HCT116 (cell line): ENCODE data around the gene C11orf52. TPM values are rescaled to one million over a fixed set of nuclear protein-coding genes. Genes with fewer than 3 reads are reported as not detected.

Experiments used
- ATAC-seq: fragments of 200-7000 bp; cut with Tn5 transposase; 2 replicates; pipeline ENCODE4 v1.9.1; 2020; ENCODE audit warnings: mild to moderate bottlenecking, moderate library complexity
- BruUV-seq: library from RNA; stranded (reverse); fragments of 400-500 nt; replicated peaks from 2 replicates; lab custom pipeline; 2021; lab: Mats Ljungman, UMichigan
- CTCF ChIA-PET: fragments of 300-600 bp; sonication (Branson Sonifier 250); formaldehyde crosslinking; loops from one replicate; lab custom pipeline; 2021; ENCODE audit warnings: antibody characterized with exemption; lab: Charles Lee
- POLR2A ChIA-PET: fragments of 300-600, 350-600 bp; sonication (Branson Sonifier 250); formaldehyde crosslinking; loops from one replicate; lab custom pipeline; 2021; ENCODE audit warnings: antibody characterized with exemption; lab: Charles Lee
- RAD21 ChIA-PET, 2 experiments: fragments of 300-600 bp; sonication (Branson Sonifier 250); formaldehyde crosslinking; loops; one replicate each; lab custom pipeline; 2023; ENCODE audit warnings: low total read pairs in 2 of 2; ENCODE audit not compliant: uncharacterized antibody in 2 of 2, unreplicated experiment in 2 of 2, low non-redundant PET in 1 of 2; lab: Charles Lee
- DNase-seq: peaks from one replicate; pipeline ENCODE4 v3.0.0-alpha.2; 2010; ENCODE audit warnings: low read depth, low spot score
- H2AFZ ChIP-seq: fragments of 200-600 bp; shearing (Covaris generic), sonication (generic); 2 replicates; pipeline ENCODE4 v1.6.1; 2017; ENCODE audit warnings: low read depth, mixed run types, mixed read lengths, antibody characterized with exemption, low read length; ENCODE audit not compliant: poor library complexity, severe bottlenecking
- H3K27ac ChIP-seq: 2 replicates; pipeline ENCODE4 v1.5.1; 2012; ENCODE audit warnings: low read depth, low read length
- H3K27me3 ChIP-seq: fragments of 200-600 bp; sonication (generic); 2 replicates; pipeline ENCODE4 v1.6.1; 2016; ENCODE audit warnings: mixed run types, low read length, mixed read lengths; ENCODE audit not compliant: insufficient read depth
- H3K36me3 ChIP-seq, 2 experiments: fragments of 200-500 bp in 1 of 2; fragments of 200-600 bp in 1 of 2; sonication (Bioruptor generic) in 1 of 2; sonication (generic) in 1 of 2; 2 replicates each; pipeline versions ENCODE4 v1.5.1 to v1.6.1; 2014 to 2016; ENCODE audit warnings: low read length in 2 of 2, inconsistent platforms in 1 of 2, mixed read lengths in 1 of 2, mixed run types in 1 of 2; ENCODE audit not compliant: insufficient read depth in 2 of 2, control insufficient read depth in 1 of 2
- H3K4me1 ChIP-seq, 2 experiments: fragments of 200-600 bp in 1 of 2; sonication (generic) in 1 of 2; 2 replicates each; pipeline versions ENCODE4 v1.5.1 to v1.6.1; 2012 to 2017; ENCODE audit warnings: low read length in 2 of 2, inconsistent platforms in 1 of 2, mild to moderate bottlenecking in 1 of 2, mixed read lengths in 1 of 2, mixed run types in 1 of 2, moderate library complexity in 1 of 2; ENCODE audit not compliant: insufficient read depth in 2 of 2, control insufficient read depth in 1 of 2
- H3K4me2 ChIP-seq: fragments of 200-600 bp; sonication (generic); 2 replicates; pipeline ENCODE4 v1.6.1; 2017; ENCODE audit warnings: mixed run types, low read length, mixed read lengths
- H3K4me3 ChIP-seq, 2 experiments: fragments of 200-600 bp in 1 of 2; sonication (generic) in 1 of 2; replicated peaks in 1 of 2; 2 replicates each; pipeline ENCODE4 v1.5.1; 2011 to 2016; ENCODE audit warnings: low read length in 2 of 2, control low read depth in 1 of 2, low read depth in 1 of 2, mild to moderate bottlenecking in 1 of 2, mixed read lengths in 1 of 2, mixed run types in 1 of 2
- H3K79me2 ChIP-seq: fragments of 200-600 bp; sonication (generic); 2 replicates; pipeline ENCODE4 v1.6.1; 2017; ENCODE audit warnings: mild to moderate bottlenecking, mixed run types, low read length, moderate library complexity, mixed read lengths; ENCODE audit not compliant: insufficient read depth
- H3K9ac ChIP-seq: fragments of 200-600 bp; sonication (generic); 2 replicates; pipeline ENCODE4 v1.6.1; 2016; ENCODE audit warnings: low read length, mixed read lengths
- H3K9me2 ChIP-seq: fragments of 200-600 bp; sonication (generic), shearing (Covaris generic); 2 replicates; pipeline ENCODE4 v1.6.1; 2017; ENCODE audit warnings: mixed run types, mild to moderate bottlenecking, moderate library complexity; ENCODE audit not compliant: insufficient read depth
- H3K9me3 ChIP-seq, 2 experiments: fragments of 200-500 bp in 1 of 2; fragments of 200-600 bp in 1 of 2; sonication (Bioruptor generic) in 1 of 2; sonication (generic) in 1 of 2; 2 replicates each; pipeline ENCODE4 v1.6.1; 2014 to 2017; ENCODE audit warnings: low read length in 2 of 2, mixed read lengths in 2 of 2, inconsistent platforms in 1 of 2, low read depth in 1 of 2, mild to moderate bottlenecking in 1 of 2, mixed run types in 1 of 2, moderate library complexity in 1 of 2; ENCODE audit not compliant: control insufficient read depth in 1 of 2, insufficient read depth in 1 of 2
- H4K20me1 ChIP-seq: fragments of 200-600 bp; sonication (generic), shearing (Covaris generic); 2 replicates; pipeline ENCODE4 v1.6.1; 2017; ENCODE audit warnings: mixed run types, mild to moderate bottlenecking, moderate library complexity; ENCODE audit not compliant: insufficient read depth
- CBX3 ChIP-seq: IDR thresholded peaks from 2 replicates; pipeline ENCODE4 v1.6.1; 2012; ENCODE audit warnings: low read depth
- CEBPB ChIP-seq: IDR thresholded peaks from 2 replicates; pipeline ENCODE4 v1.6.1; 2012; ENCODE audit warnings: low read depth
- CTCF ChIP-seq, 3 experiments: fragments of 200-600 bp in 1 of 3; sonication (generic) in 1 of 3; IDR thresholded peaks in 2 of 3; conservative IDR thresholded peaks in 1 of 3; 2 replicates each; pipeline ENCODE4 v1.5.1; 2012 to 2017; ENCODE audit warnings: low read depth in 2 of 3, low read length in 2 of 3, antibody characterized with exemption in 1 of 3, borderline replicate concordance in 1 of 3, control low read depth in 1 of 3, mild to moderate bottlenecking in 1 of 3, mixed read lengths in 1 of 3, mixed run types in 1 of 3, moderate library complexity in 1 of 3; ENCODE audit not compliant: insufficient read depth in 1 of 3
- EZH2 ChIP-seq: fragments of 200-600 bp; sonication (generic); IDR thresholded peaks from 2 replicates; pipeline ENCODE4 v1.6.1; 2017; ENCODE audit warnings: antibody characterized with exemption, mixed run types
- FOSL1 ChIP-seq: IDR thresholded peaks from 2 replicates; pipeline ENCODE4 v1.6.1; 2012; ENCODE audit warnings: low read depth
- JUND ChIP-seq: IDR thresholded peaks from 2 replicates; pipeline ENCODE4 v1.6.1; 2012
- POLR2A ChIP-seq: IDR thresholded peaks from 2 replicates; pipeline ENCODE4 v1.7.0; 2011; ENCODE audit warnings: borderline replicate concordance; ENCODE audit not compliant: insufficient read depth, insufficient read length; ENCODE audit errors: extremely low read depth
- POLR2AphosphoS5 ChIP-seq: IDR thresholded peaks from 2 replicates; pipeline ENCODE4 v1.6.1; 2011; ENCODE audit warnings: mild to moderate bottlenecking, low read depth, low read length, moderate library complexity
- SIN3A ChIP-seq: IDR thresholded peaks from 2 replicates; pipeline ENCODE4 v1.6.1; 2012; ENCODE audit warnings: low read depth
- SP1 ChIP-seq: IDR thresholded peaks from 2 replicates; pipeline ENCODE4 v1.6.1; 2012; ENCODE audit warnings: low read depth
- SRF ChIP-seq: IDR thresholded peaks from 2 replicates; pipeline ENCODE4 v1.6.1; 2012; ENCODE audit warnings: low read depth
- TCF7L2 ChIP-seq: IDR thresholded peaks from 2 replicates; pipeline ENCODE4 v1.7.0; 2011; ENCODE audit warnings: borderline replicate concordance, inconsistent platforms; ENCODE audit not compliant: insufficient read depth, insufficient read length; ENCODE audit errors: extremely low read depth
- YY1 ChIP-seq: IDR thresholded peaks from 2 replicates; pipeline ENCODE4 v1.6.1; 2011; ENCODE audit warnings: low read length, low read depth, moderate library complexity, mild to moderate bottlenecking; ENCODE audit not compliant: insufficient replicate concordance; ENCODE audit errors: extremely low read depth
- ZFX ChIP-seq: fragments of 450-650 bp; IDR thresholded peaks from 2 replicates; pipeline ENCODE4 v1.6.1; 2017
- intact Hi-C: fragments of 100-400 bp; cut with micrococcal nuclease; formaldehyde crosslinking; loops from 2 replicates; pipeline ENCODE4 v1.10.0; 2022
- total RNA-seq: library from RNA; stranded (reverse); gene quantifications from one replicate; pipeline ENCODE4 v1.2.1, GENCODE V29; 2021; ENCODE audit not compliant: unreplicated experiment

The C11orf52 gene
- total RNA-seq, 1 experiment from 2014 or later, result 4.6 TPM

DNA sequence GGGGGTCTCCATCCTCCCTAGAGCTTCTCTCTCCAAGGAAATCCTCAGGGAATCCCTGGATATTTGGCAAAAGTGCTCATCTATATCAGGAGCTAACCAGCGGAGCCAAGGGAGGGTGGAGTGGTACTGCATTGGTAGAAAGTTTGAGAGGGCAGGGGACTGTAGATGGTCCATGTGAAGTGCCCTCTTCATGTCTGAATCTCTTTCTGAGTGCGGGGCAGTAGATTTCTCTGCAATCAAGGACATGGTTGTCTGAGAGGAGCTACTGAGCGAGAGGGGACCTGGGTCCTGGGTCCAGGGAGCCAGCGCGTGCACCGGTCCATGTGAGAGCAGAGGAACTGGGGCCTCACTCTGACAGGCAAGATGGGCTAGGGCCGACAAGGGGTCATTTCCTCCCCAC is 19.1 kb downstream of the C11orf52 start:
- Histone ChIP-seq H3K27ac (no peak overlapping the region), H2AFZ (no peak overlapping the region), H3K27me3 (no peaks in the 10 kb centered on the region), H3K9me3 (no peaks in the 10 kb centered on the region), H3K36me3 (no peaks in the 10 kb centered on the region)
- POLR2A ChIA-PET, result interaction anchor here (0.8 kb wide), 1 partner anchor 11 kb away, joined by 4 read pairs; no protein-coding TSS in a partner anchor
- intact Hi-C loops, result no loop called here
- no peak for DNase-seq
- TF ChIP-seq CEBPB, result no peak
- TF ChIP-seq POLR2A, result no peak
- no peak for TF ChIP-seq EZH2
- no peak for TF ChIP-seq CBX3
- no peak for TF ChIP-seq YY1
- TF ChIP-seq ZFX, result no peak
- TF ChIP-seq, all 23 proteins: peak for 0
- peak; percentile 4; the same call in 1 of the 2 replicates for ATAC-seq
- H3K9me2 ChIP-seq, result no peaks in the 10 kb centered on the region
- H3K79me2 ChIP-seq, result no peaks in the 10 kb centered on the region
- no TSS peak for BruUV-seq
- peak overlapping the region; percentile 53 to 67 for H3K4me3 ChIP-seq
- H4K20me1 ChIP-seq, result no peaks in the 10 kb centered on the region
- H3K9ac ChIP-seq, result peak overlapping the region; percentile 67; the same call in 1 of the 2 replicates
- peak overlapping the region; percentile 89 for H3K4me2 ChIP-seq
- H3K4me1 ChIP-seq, result peaks cover 20 to 29% of the 10 kb centered on the region in 2 experiments; a peak in 3 of 4 replicates
- RAD21 ChIA-PET, result no interaction called here
- CTCF ChIA-PET, result no interaction called here

DNA sequence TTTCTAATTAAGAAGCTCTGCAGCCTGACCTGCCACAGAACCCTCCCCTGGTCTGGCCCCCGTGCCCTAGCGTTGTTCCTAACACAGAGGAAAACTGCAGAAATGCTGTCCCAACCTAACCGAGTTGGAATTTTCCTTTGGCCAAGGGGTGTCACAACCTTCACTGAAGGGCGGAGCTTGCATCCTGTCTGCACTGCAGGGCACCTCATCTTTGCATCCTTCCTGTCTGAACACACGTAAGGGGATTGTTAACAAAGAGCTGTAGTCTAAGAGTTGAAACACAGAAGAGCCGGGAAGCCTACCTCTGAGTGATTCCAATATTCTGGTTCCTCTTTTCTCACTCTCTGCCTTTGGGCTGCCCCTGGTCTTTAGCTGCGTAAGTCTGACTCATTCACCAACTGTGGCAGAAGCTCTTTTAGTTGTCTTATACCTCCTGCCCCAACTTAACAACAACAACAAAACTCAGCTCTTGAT is 20.0 kb downstream of the C11orf52 start:
- TF ChIP-seq EZH2 (no peak), CTCF (IDR thresholded peaks at IDR 0.05 in 2 of 3, conservative IDR thresholded peaks at IDR 0.05 in 1 of 3; ENCODE audit: borderline replicate concordance in 1 of 3, insufficient read depth in 1 of 3, low read depth in 2 of 3, low read length in 2 of 3) (no peak), SRF (no peak), FOSL1 (no peak), JUND (no peak), SP1 (no peak), SIN3A (no peak), POLR2AphosphoS5 (no peak), TCF7L2 (no peak)
- ChIA-PET CTCF (no interaction called here), RAD21 (no interaction called here), POLR2A (no interaction called here)
- H3K9ac ChIP-seq, result no peak overlapping the region
- no peaks in the 10 kb centered on the region for H3K79me2 ChIP-seq
- H3K4me3 ChIP-seq, result no peak overlapping the region
- H4K20me1 ChIP-seq, result no peaks in the 10 kb centered on the region
- H3K4me1 ChIP-seq, result peaks cover 20 to 29% of the 10 kb centered on the region in 2 experiments; a peak in 3 of 4 replicates
- DNase-seq (no peak), ATAC-seq (no peak)
- BruUV-seq, result TSS peak; percentile 53
- no peaks in the 10 kb centered on the region for H3K36me3 ChIP-seq
- H3K9me2 ChIP-seq, result no peaks in the 10 kb centered on the region
- H3K9me3 ChIP-seq, result no peaks in the 10 kb centered on the region
- H3K27me3 ChIP-seq, result no peaks in the 10 kb centered on the region
- intact Hi-C loops, result no loop called here
- H2AFZ ChIP-seq, result no peak overlapping the region
- H3K4me2 ChIP-seq, result no peak overlapping the region
- no peak overlapping the region for H3K27ac ChIP-seq
